Left ventricle myocardium inferior (tissue), 1 donor: ENCODE results near the gene SPATA20. TPM values are rescaled to one million over a fixed set of nuclear protein-coding genes. Genes with fewer than 3 reads are reported as not detected.
A peak's percentile ranks its signal among the peaks of the same experiment; 100 is the strongest.

Source experiments
- DNase-seq: peaks from one replicate; pipeline ENCODE4 v3.0.0-alpha.2; 2020
- H3K27ac ChIP-seq: fragments of 200-600 bp; replicated peaks from 2 replicates; pipeline ENCODE4 v1.8.0; 2021
- H3K27me3 ChIP-seq: fragments of 200-600 bp; 2 replicates; pipeline ENCODE4 v1.8.0; 2021; ENCODE audit warnings: low read depth
- H3K36me3 ChIP-seq: fragments of 200-600 bp; 2 replicates; pipeline ENCODE4 v1.8.0; 2021
- H3K4me1 ChIP-seq: fragments of 200-600 bp; 2 replicates; pipeline ENCODE4 v1.8.0; 2021
- H3K4me3 ChIP-seq: fragments of 200-600 bp; 2 replicates; pipeline ENCODE4 v1.8.0; 2021; ENCODE audit warnings: mild to moderate bottlenecking, moderate library complexity
- H3K9me3 ChIP-seq: fragments of 200-600 bp; replicated peaks from 2 replicates; pipeline ENCODE4 v1.8.0; 2021
- intact Hi-C: fragments of 100-400 bp; cut with micrococcal nuclease; formaldehyde crosslinking; loops from one replicate; pipeline ENCODE4 v1.11.0; 2022
- total RNA-seq: library from RNA; stranded (reverse); fragmentation: NEBNext Ultra II Directional; extraction: Animal tissue kit (Norgen Biotek cat#: 25700); gene quantifications from one replicate; pipeline ENCODE4 v1.2.1, GENCODE V29; 2021
- TF ChIP-seq, protein P1 (sequence below): fragments of 200-600 bp; IDR thresholded peaks from 2 replicates; pipeline ENCODE4 v1.8.0; 2021; ENCODE audit warnings: antibody characterized with exemption, mild to moderate bottlenecking, borderline replicate concordance
- donor health status: DM: no; HTN: yes; CAD: no; lungs with severe emphysema.

Gene SPATA20
- total RNA-seq, 1 donor from 2014 or later, result 66.3 TPM

DNA sequence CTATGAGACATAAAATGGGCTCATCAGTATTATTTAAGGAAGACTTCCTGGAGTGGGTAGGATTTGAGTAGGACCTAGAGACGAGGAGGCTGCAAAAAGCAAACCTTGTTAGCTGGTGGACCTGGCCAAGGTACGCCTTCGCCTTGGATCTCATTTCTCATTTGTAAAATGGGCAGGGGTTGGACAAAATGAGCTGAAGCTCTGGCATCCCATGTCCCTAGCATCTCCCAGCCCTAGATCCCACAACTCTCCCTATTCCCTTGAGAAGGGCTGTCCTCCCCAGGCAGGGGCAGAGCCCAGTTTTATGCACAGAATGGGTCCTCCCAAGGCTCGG, 306 bp upstream of the SPATA20 start:
- Histone ChIP-seq H3K4me1 (peaks cover 42% of the 10 kb centered on the region), H3K27ac (peak overlapping the region; percentile 88), H3K9me3 (no peaks in the 10 kb centered on the region), H3K4me3 (peak overlapping the region; percentile 74), H3K36me3 (peaks cover 4% of the 10 kb centered on the region), H3K27me3 (no peaks in the 10 kb centered on the region)
- DNase-seq, result no peak
- TF ChIP-seq, protein P1, sequence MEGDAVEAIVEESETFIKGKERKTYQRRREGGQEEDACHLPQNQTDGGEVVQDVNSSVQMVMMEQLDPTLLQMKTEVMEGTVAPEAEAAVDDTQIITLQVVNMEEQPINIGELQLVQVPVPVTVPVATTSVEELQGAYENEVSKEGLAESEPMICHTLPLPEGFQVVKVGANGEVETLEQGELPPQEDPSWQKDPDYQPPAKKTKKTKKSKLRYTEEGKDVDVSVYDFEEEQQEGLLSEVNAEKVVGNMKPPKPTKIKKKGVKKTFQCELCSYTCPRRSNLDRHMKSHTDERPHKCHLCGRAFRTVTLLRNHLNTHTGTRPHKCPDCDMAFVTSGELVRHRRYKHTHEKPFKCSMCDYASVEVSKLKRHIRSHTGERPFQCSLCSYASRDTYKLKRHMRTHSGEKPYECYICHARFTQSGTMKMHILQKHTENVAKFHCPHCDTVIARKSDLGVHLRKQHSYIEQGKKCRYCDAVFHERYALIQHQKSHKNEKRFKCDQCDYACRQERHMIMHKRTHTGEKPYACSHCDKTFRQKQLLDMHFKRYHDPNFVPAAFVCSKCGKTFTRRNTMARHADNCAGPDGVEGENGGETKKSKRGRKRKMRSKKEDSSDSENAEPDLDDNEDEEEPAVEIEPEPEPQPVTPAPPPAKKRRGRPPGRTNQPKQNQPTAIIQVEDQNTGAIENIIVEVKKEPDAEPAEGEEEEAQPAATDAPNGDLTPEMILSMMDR, result no peak
- intact Hi-C loops, result loop anchor here (10.0 kb wide), 2 partner anchors 62 to 298 kb away; no protein-coding TSS in a partner anchor

DNA sequence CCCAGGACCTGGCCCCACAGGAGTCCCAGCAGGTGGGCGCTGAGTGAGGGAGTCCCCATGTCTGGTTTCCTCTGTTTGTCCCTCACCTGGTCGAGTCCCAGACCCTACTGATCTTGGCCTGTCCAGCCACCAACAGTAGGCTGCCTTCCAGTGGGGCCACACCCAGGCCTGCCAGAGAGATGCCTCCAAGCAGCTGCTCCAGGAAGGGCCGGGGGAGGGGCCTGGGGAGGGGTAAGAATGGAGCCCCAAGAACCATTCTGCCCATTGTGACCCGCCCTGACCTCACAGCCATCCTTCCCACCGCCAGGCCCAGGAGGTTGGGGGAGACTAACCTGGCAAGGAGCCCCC, 736 bp downstream of the SPATA20 start:
- H3K27me3 ChIP-seq, result no peaks in the 10 kb centered on the region
- no peak for DNase-seq
- intact Hi-C loops, result loop anchor here (10.0 kb wide), 2 partner anchors 63 to 297 kb away; no protein-coding TSS in a partner anchor
- TF ChIP-seq, protein P1, result no peak
- H3K27ac ChIP-seq, result peak overlapping the region; percentile 88
- H3K4me1 ChIP-seq, result peaks cover 34% of the 10 kb centered on the region
- no peaks in the 10 kb centered on the region for H3K9me3 ChIP-seq
- H3K36me3 ChIP-seq, result peaks cover 4% of the 10 kb centered on the region
- H3K4me3 ChIP-seq, result peak overlapping the region; percentile 74

DNA sequence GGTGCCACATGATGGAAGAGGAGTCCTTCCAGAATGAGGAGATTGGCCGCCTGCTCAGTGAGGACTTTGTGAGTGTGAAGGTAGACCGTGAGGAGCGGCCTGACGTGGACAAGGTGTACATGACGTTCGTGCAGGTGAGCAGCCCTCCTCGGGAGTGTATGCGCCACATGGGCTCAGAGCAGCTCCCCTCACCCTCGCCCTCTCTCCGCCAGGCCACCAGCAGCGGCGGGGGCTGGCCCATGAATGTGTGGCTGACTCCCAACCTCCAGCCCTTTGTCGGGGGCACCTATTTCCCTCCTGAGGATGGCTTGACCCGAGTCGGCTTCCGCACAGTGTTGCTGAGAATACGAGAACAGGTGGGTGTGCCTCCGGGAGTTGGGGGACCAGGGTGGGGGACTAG, 1.9 kb downstream of the SPATA20 start:
- no peaks in the 10 kb centered on the region for H3K27me3 ChIP-seq
- intact Hi-C loops, result loop anchor here (10.0 kb wide), 2 partner anchors 64 to 296 kb away; no protein-coding TSS in a partner anchor
- no peaks in the 10 kb centered on the region for H3K9me3 ChIP-seq
- H3K36me3 ChIP-seq, result peaks cover 4% of the 10 kb centered on the region
- no peak for DNase-seq
- no peak overlapping the region for H3K4me3 ChIP-seq
- H3K4me1 ChIP-seq, result peaks cover 26% of the 10 kb centered on the region
- H3K27ac ChIP-seq, result no peak overlapping the region
- TF ChIP-seq, protein P1, result no peak

DNA sequence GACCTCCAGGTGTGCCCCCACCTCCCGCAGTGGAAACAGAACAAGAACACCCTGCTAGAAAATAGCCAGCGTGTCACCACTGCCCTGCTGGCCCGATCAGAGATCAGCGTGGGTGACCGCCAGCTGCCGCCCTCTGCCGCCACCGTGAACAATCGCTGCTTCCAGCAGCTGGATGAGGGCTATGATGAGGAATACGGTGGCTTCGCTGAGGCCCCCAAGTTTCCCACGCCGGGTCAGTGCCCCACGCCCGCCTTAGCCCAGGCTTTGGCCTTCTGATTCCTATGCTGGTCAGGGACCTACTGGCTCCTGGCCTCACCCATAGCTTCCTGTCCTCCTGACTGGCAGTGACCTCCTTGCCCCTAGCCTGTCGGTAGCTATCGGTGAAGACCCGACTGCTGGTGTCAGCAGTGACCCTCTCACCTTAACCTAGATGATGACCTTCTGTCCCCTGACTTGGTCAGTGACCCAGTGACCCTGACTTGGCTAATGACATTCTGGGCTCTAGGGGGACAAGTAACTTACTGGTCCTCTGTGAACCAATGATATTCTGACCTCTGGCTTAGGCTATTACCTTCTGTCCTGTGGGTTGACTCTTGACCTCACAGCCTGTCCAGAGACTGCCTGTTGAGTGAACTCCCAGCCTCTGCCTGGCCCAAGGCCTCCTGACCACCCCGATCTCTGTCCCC, 2.4 kb downstream of the SPATA20 start:
- H3K36me3 ChIP-seq, result peaks cover 4% of the 10 kb centered on the region
- peaks cover 26% of the 10 kb centered on the region for H3K4me1 ChIP-seq
- intact Hi-C loops, result loop anchor here (10.0 kb wide), 2 partner anchors 65 to 295 kb away; no protein-coding TSS in a partner anchor
- no peak overlapping the region for H3K4me3 ChIP-seq
- no peak for DNase-seq
- no peak overlapping the region for H3K27ac ChIP-seq
- no peaks in the 10 kb centered on the region for H3K27me3 ChIP-seq
- TF ChIP-seq, protein P1, result no peak
- H3K9me3 ChIP-seq, result no peaks in the 10 kb centered on the region

DNA sequence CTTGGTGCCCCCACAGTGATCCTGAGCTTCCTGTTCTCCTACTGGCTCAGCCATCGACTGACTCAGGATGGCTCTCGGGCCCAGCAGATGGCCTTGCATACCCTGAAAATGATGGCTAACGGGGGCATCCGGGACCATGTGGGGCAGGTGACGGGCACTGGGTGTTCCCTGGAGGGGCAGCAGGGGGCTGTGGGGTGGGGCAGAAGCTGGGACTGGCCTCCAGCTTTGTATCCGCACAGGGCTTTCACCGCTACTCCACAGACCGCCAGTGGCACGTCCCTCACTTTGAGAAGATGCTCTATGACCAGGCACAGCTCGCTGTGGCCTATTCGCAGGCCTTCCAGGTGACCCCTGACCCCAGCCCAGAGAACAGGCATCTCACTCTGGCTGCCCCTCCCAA, 3.0 kb downstream of the SPATA20 start:
- H3K9me3 ChIP-seq, result no peaks in the 10 kb centered on the region
- H3K4me1 ChIP-seq, result peaks cover 26% of the 10 kb centered on the region
- H3K27me3 ChIP-seq, result no peaks in the 10 kb centered on the region
- intact Hi-C loops, result loop anchor here (5.0 to 10.0 kb wide), 4 partner anchors 65 to 295 kb away; no protein-coding TSS in a partner anchor
- H3K36me3 ChIP-seq, result peaks cover 5% of the 10 kb centered on the region
- H3K27ac ChIP-seq, result no peak overlapping the region
- no peak for DNase-seq
- H3K4me3 ChIP-seq, result no peak overlapping the region
- TF ChIP-seq, protein P1, result no peak
